HG03097 (cell line): ENCODE measurements around the gene CPTP.

Experiments
- ATAC-seq: cut with Tn5 transposase; IDR thresholded peaks from one replicate; pipeline ENCODE4 v1.9.1; 2021; ENCODE audit not compliant: unreplicated experiment, low FRiP score

CPTP gene

DNA sequence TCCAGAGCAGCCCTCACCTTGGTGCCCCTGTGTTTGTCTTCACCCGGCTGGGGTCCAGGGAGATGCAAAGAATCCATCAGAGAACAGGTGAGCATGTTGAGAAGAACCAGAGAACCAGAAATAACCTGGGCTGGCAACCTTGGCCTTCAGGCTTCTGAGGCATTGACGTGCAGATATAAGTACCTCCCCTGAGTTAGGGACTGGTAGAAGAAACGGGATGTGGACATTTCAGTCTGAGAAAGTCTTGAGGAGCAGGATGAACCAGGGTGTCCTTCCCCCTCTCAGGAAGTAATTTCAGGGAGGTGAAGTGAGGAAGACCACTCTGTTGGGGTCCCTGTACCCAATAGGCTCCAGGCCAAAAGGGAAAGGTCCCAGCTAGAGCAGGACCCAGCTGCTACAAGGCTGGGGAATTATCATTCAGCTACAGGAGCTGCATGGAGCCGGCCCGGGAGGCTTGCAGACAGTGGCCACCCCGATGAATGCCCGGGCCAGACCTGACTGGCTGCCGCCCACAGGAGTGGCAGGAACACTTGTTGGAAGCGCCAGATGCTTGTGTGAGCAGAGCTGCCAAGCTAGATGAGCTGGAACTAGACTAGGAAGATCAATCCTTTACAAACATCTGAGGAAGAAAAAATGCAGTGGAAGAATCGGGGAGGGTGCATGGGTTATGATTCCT lies 52.1 kb downstream of the CPTP start:
- no peak for ATAC-seq

DNA sequence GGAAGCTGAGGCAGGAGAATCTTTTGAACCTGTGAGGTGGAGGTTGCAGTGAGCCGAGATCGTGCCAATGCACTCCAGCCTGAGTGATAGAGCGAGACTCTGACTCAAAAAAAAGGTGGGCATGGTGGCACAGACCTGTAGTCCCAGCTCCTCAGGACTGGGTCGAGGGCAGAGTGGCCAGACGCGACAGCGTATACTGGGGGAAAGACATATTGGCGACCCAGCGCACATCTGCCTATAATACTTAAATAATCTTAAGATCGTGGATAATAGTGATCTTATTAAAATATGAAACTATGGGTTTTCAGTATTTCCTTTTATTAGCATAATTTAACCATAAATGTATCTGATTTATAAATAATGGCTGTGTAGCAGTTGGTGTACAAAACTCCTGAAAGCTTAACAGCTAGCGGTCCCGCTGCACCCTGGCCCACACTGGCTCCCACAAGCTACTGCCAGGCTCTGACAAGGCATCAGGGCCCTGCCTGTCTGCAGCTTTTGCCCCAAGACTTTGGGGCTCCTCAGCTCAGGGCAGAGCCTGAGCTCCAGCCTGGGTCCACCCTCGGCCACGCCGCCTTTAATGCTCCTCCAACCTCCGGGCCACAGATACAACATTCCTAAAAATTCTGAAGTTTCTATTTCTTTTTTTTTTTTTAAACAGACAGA lies 53.1 kb downstream of the CPTP start:
- ATAC-seq, result no peak
